HG02678 (cell line): ENCODE results near the gene HMOX1.
"Not testable (repeated sequence)": the region's sequence is repeated elsewhere in the genome, so short reads cannot be mapped to it uniquely, and the experiment has no call there.

Source experiments
- ATAC-seq: cut with Tn5 transposase; IDR thresholded peaks from one replicate; pipeline ENCODE4 v1.9.1; 2021; ENCODE audit warnings: mild to moderate bottlenecking, moderate library complexity; ENCODE audit not compliant: unreplicated experiment

HMOX1 gene

GRCh38 chr22:35349704-35350538, 31.0 kb upstream of the HMOX1 start:
- ATAC-seq = no peak

GRCh38 chr22:35350539-35351503, 30.1 kb upstream of the HMOX1 start:
- peak; percentile 81 for ATAC-seq

- no peak for ATAC-seq
Observed at GRCh38 chr22:35352214-35353111, 28.4 kb upstream of the HMOX1 start.

DNA sequence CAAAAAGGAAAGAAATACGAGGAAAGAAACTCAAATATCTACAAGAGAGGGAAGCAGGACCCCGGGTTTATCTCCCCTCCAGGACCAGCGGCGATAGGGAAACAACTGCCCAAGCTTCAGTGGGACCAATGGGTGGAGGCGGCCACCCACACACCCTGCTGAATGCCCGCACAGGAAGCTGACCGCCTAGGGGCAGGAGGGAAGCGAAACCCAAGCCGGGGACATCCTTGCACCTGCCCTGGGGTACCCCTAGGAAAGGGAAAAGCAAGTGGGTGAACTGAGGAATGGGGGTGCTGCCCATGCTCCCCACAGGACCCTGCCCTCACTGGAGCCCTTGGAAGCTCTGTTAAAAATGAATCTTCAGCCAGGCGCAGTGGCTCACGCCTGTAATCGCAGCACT, 27.6 kb upstream of the HMOX1 start:
- no peak for ATAC-seq

- no peak for ATAC-seq
Observed at GRCh38 chr22:35354068-35354467, 26.8 kb upstream of the HMOX1 start.

- ATAC-seq = no peak
Observed at GRCh38 chr22:35357883-35358621, 22.8 kb upstream of the HMOX1 start.

GRCh38 chr22:35359380-35360065, 21.4 kb upstream of the HMOX1 start:
- ATAC-seq = no peak

GRCh38 chr22:35361001-35361558, 19.8 kb upstream of the HMOX1 start:
- ATAC-seq = no peak

DNA sequence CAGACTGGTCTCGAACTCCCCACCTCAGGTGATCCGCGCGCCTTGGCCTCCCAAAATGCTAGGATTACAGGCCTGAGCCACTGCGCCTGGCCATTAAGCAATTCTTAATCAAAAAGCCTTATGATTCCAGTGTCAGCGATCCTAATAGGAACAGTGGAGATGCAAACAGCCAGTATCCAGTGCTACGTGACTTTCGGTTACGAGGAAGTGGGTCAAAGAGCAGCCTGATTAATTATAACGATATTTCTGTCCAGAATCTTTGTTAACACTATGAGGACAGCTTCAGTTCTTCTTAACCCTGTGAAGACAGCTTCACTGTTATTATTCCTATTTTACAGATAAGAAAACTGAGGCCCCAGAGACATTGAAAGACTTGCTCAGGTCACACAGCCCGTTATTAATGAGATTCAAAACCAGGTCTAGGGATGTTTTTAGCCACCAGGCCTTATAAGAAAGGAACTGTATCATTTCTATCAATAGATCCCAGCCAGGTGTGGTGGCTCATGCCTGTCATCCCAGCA, 17.3 kb upstream of the HMOX1 start:
- no peak for ATAC-seq

GRCh38 chr22:35364230-35364629, 16.7 kb upstream of the HMOX1 start:
- ATAC-seq = not testable (repeated sequence)

- ATAC-seq = peak; percentile 47
Observed at GRCh38 chr22:35367331-35367886, 13.5 kb upstream of the HMOX1 start.

GRCh38 chr22:35368386-35368785, 12.5 kb upstream of the HMOX1 start:
- ATAC-seq = no peak

DNA sequence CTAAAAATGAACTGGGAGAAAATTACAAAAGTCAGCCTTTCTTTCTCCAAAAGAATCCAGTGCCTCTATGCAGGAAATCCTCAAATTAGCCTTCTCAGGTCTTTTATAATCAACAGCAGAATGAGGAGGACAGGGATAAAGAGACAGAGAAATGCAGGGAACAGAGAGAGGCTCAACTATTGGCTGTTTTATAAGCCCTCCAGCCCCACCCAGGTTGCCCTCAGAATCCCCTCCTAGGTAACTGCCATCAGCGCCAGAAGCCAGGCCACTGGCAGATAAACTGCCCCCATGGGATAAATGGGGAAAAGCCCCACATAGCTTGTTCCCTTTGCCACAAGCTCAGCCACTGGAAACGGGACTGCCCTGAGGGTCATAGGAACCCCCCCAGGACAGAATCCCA, 10.9 kb upstream of the HMOX1 start:
- ATAC-seq = no peak

GRCh38 chr22:35373781-35374180, 7.1 kb upstream of the HMOX1 start:
- no peak for ATAC-seq

DNA sequence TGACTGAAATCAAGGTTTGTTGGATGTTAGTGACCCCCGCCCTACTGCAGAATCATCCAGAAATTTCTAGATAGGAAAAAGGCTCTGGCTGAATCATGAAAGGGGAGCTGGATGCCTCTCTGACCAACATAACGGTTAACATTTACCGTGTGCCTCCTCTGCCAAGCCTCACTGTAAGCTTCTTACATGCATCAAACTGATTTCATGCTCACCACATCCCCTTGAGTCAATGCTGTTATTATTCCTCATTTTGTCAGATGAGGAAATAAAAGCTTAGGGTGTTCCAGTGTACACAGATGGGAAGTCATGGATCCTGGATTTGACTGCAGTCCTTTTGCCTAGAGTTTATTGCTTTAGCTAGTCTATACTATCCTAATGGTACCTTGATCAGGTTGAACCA, 5.9 kb upstream of the HMOX1 start:
- no peak for ATAC-seq

DNA sequence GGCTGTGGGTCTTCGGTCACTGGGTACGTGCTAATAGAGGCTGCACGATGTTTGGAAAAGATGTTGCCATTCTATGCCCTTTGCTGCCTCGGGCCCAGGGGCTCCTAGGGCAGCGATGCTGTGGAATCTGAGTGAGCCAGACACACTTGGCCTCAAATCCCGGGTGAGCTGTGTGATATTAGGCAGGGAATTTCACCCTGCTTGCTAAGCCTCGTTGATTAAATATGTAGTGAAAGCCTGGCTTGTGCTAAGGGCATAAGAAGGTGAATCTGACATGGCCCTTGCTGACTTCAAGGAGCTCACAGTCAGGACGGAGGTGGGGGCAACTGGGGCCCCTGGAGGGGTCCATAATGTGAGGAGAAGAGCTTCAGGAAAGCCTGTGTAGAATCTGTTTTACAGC, 5.4 kb upstream of the HMOX1 start:
- no peak for ATAC-seq

DNA sequence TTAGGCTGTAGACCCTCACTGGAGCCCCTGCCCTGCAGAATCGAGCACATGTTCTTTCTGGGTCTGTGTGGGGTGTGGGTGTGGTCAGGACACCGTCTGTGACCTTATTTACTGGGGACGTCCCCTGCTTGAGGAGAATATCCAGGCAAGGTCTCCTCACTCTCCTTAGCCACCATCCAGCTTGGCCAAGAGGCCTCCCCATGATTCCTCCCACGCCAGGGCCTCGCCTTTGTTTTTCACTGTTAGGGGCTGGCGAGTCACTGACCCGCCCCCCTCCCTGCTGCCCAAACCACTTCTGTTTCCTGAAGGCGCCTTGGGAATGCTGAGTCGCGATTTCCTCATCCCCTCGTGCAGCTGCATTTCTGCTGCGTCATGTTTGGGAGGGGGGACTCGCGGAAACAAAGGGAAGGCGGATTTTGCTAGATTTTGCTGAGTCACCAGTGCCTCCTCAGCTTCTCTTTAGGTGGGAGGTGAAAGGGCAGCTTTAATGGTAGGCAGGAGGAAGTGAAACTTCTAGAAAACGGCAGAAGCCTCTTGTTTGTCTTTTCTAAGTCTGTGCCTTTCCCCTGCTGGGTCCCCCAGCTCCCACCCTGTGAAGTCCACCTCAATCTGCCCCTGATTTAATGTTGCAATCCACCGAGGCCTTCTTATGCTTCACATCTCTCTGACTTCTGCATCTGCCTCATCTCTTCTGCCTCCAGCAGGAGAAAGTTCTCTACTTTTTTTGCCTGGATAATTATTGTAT, 4.0 kb upstream of the HMOX1 start:
- peak; percentile 64 for ATAC-seq

- no peak for ATAC-seq
Observed at GRCh38 chr22:35377735-35378134, 3.2 kb upstream of the HMOX1 start.
